Transverse colon (tissue), 4 donors: ENCODE results near the gene CFAP46.

Experiments
- EP300 ChIP-seq: sonication (generic); formaldehyde crosslinking; IDR thresholded peaks from one replicate; pipeline ENCODE4 v1.6.1; 2017; ENCODE audit warnings: antibody characterized with exemption, low read depth
- POLR2A ChIP-seq: fragments of 450-650 bp; IDR thresholded peaks from one replicate; pipeline ENCODE4 v1.6.1; 2016; ENCODE audit warnings: antibody characterized with exemption, mild to moderate bottlenecking, moderate library complexity
- POLR2AphosphoS5 ChIP-seq, 3 donors: sonication (generic); formaldehyde crosslinking; IDR thresholded peaks; one replicate each; pipeline ENCODE4 v1.6.1; 2016; ENCODE audit warnings: antibody characterized with exemption in 3 of 3
- TF ChIP-seq, protein P1 (sequence below), 5 experiments: fragments of 200-600 bp in 3 of 5; fragments of 450-650 bp in 2 of 5; sonication (generic) in 3 of 5; IDR thresholded peaks; 1 replicate in 2 of 5; 2 replicates in 3 of 5; pipeline ENCODE4 v1.5.1; 2016 to 2017; ENCODE audit warnings: antibody characterized with exemption in 5 of 5, inconsistent platforms in 3 of 5, mild to moderate bottlenecking in 2 of 5, moderate library complexity in 1 of 5

DNA sequence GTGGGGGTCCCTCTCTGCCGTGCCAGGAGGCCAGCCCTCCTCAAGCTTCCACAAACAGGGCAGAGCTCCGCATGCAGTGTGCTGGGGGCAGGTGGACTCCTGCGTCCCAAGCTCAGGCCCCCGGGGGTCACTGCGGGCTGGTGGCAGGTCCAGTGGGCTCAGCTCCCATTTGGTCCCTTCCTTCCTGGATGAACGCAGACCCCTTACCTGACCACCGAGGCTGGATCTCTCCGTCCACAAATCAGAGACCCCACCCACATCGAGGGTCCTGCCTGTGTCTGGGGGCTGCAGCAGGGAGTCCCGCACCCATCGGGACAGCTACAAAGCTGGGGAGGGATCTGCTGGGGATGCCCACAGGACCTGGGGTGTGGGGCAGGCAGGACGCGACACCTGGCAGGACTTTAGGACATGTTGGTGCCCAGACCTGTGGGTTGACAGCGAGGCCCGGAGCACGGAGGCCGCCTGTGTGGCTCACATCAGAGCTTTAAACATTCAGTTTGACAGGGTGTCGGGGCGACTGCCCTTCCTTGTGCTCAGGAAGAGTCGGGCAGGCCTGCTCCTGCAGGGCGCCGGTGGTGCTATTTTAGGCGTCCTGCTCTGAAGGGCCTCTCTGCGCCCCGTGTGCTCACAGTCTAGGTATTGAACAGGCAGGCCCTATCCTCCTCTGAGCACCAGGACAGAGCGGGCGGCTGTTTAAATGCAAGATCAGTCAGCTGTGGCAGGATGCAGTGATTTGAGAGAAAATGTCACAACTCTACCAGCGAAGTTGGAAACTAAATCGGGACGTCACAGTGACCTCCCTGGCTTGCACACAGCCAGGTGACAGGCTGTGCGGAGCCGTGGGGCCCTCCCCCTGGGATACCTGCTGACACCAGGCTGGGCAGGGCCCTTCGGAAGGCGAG, 15.9 kb upstream of the CFAP46 start:
- TF ChIP-seq, protein P1, sequence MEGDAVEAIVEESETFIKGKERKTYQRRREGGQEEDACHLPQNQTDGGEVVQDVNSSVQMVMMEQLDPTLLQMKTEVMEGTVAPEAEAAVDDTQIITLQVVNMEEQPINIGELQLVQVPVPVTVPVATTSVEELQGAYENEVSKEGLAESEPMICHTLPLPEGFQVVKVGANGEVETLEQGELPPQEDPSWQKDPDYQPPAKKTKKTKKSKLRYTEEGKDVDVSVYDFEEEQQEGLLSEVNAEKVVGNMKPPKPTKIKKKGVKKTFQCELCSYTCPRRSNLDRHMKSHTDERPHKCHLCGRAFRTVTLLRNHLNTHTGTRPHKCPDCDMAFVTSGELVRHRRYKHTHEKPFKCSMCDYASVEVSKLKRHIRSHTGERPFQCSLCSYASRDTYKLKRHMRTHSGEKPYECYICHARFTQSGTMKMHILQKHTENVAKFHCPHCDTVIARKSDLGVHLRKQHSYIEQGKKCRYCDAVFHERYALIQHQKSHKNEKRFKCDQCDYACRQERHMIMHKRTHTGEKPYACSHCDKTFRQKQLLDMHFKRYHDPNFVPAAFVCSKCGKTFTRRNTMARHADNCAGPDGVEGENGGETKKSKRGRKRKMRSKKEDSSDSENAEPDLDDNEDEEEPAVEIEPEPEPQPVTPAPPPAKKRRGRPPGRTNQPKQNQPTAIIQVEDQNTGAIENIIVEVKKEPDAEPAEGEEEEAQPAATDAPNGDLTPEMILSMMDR (IDR thresholded peaks at IDR 0.05) = no peak
- TF ChIP-seq POLR2A (no peak), EP300 (no peak), POLR2AphosphoS5 (IDR thresholded peaks at IDR 0.05) (no peak)
